ENCODE data around the gene DNAH6.

The DNAH6 gene

DNA sequence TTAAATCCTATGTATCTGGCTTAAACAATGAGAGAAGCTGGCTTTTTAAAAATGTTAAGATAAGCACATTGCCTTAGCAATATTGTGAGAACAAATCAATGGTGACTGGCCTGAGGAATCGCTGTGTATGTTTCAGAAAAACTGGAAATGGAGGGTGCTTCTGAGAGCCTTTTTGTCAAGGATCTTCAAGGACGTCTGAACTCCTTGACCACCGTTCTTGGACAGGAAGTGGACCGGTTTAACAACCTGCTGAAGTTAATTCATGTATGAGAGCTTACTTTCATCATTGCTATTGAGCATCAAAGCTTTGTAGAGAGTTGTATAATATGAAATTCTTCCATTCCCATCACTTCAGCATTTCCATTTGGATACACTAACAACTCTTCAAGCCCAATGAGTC lies 292.0 kb downstream of the DNAH6 start:
- no peak for DNase-seq

DNA sequence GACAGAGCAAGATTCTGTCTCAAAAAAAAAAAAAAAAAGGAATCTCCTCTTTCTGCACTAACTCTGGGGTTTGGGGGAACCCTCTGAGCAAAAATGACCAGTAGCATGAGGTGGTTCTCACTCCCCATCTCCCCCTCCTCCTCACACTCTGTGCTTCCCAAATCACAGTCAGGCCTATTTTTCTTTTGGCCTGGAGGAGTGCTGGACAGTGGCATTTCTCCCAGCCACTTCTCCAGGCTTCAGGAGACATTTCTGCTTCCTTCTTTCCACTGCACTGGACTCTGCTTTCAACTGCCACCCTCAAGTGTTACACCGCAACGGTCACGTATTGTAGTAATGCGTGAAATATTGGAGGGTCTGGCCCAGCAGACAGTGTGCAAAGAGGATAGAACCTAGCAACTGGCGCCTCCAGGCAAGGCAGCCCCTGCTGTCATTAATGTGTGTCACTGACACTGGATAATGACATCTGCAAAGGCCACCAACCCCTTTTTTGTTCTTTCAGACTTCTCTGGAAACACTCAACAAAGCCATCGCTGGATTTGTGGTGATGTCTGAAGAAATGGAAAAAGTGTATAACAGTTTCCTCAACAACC lies 295.6 kb downstream of the DNAH6 start:
- DNase-seq = no peak

DNA sequence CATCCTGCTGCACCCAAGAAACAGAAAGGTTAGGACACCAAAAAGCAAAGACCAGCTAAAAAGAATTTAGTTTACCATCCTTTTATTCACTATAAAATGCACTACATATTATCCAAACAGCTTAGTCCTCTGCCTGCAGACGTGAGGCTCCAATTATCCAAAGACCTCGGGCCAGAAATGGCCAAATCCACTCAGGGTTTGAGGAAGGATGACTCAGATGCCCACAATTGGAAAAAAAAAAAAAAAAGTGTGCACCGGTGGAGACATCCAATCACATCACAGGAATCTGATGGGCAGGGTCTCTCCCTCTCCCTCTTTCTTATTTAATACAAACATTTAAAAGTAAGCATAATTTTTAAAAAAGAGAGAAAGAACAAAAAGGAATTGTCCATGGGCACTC lies 298.8 kb downstream of the DNAH6 start:
- DNase-seq = no peak

DNA sequence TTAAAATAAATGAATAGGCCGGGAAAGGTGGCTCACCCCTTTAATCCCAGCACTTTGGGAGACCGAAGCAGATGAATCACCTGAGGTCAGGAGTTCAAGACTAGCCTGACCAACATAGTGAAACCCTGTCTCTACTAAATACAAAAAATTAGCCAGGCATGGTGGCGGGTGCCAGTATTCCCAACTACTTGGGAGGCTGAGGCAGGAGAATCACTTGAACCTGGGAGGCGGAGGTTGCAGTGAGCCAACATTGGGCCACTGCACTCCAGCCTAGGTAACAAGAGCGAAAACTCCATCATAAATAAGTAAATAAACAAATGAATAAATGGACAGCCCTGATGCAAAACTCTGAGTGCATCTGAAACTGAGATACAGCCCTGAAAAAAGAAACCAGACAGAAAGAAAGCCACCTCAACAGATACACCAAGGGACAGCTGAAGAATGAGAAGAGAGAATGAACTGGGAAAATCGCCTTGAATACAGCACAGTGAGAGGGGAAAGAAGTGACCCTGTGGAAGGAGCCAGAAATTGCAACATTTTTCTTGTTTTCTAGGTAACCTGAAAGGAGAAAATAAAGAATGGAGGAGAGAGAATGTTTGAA lies 300.2 kb downstream of the DNAH6 start:
- DNase-seq = no peak

DNA sequence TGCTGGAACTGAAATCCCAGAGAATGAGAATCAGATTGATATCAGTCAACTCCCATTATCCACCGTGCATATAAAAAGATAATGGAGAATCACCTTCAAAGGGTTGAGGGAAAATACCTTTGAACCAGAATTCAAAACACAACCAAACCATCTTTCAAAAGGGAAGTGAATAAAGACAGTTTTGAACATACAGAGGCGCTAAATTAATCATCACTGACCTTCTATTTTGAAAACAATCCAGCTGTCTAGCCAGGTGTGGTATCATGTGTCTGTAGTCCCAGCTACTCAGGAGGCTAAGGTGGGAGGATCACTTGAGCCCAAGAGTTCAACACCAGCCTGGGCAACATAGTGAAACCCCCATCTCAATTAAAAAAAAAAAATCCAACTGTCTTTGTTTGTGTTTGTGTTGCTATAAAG lies 300.9 kb downstream of the DNAH6 start:
- no peak for DNase-seq

DNA sequence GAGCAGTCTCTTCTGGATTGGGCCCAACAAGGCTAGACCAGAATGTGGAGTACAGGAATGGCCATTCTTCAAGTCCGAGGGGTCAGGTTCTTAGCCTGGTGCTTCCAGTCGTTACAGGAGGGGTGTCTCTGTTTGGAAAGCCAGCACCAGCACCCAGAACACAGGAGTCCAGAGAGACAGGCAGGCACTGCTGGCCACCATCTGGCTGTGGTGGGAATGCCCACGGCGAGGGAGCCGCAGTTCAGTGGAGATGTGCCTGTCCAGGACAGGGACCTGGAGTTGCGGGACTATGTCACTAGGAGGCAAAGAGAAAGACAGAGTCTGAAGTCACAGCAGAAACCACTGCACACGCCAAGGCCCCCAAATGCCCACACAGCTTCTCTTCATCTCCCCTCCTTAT lies 305.5 kb downstream of the DNAH6 start:
- no peak for DNase-seq

DNA sequence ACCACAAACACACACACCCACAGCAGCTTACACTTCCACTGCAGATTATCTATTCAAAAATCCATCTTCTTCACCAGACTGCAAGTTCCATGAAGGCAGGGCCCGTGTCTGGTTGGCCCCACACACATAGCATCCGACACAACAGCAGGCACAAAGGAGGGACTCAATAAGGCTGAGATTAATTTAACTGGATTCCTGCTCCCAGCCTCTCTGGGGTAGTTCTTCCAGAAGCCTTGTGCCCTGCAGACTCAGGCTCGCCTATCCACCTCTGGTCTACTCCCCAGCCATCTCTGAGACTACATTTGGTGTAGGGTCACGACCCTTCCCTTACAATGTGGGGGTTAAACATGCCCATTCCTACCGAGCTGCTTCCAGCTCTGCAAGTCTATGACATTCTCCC lies 306.9 kb downstream of the DNAH6 start:
- DNase-seq = no peak

DNA sequence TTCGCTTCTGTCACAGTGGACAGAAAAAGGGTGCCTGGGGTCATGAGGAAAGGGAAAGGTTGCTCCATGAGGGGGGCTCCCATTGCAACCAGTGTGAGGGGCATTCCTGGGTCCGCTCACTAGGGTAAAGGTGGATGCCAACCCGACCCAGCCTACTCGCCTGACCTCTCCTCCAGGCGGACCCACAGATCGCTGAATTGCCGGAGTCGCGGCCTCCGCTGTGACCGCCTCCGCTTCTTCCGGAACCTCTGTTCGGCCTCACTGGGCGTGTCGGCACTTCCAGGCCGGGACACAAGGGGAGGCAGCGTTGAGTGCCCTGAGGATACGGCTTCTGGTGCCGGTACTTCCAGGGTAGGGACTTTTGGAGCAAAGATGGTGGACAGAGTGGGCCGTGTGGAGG lies 307.5 kb downstream of the DNAH6 start:
- DNase-seq = no peak

DNA sequence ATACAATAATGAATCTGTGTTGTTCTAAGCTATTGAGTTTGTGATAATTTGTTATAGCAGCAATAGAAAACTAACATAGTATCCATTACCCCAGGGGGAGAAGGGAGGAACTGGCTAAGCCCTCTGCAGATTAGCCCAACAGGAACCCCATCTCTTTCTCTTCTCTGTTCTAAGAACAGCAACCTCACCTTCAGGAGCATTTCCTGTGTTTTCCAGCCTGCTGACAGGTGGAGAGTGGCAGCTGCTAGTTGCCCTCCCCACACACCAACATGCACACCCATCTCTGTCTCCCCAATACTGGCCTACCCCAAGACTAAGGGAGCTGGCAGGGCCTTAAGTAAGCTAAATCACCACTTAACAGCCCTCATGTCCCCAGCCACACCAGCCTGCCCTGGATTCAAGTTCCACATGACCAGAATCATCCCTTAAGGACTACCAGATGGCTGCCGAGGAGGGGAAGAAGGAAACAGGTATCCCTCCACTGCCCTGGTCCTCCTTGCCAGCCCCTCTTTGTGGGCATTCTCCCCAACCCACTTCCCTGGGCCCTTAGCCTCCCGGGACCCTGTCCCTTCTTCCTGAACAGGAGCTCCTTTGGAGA lies 311.8 kb downstream of the DNAH6 start:
- DNase-seq = no peak

DNA sequence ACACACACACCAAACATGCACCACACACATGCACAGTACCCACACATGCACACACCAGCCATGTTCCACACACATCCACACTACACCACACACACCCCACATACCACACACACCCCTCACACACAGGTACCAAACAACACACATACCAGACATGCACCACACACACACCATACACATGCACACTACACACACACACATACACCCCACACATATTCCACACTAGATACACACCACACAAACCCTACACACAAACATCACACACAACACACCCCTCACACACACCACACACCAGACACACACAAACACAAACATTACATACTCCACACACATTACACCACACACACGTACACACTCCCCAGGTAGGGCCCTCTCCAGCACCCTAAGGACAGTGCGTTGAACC lies 313.4 kb downstream of the DNAH6 start:
- DNase-seq = no peak

DNA sequence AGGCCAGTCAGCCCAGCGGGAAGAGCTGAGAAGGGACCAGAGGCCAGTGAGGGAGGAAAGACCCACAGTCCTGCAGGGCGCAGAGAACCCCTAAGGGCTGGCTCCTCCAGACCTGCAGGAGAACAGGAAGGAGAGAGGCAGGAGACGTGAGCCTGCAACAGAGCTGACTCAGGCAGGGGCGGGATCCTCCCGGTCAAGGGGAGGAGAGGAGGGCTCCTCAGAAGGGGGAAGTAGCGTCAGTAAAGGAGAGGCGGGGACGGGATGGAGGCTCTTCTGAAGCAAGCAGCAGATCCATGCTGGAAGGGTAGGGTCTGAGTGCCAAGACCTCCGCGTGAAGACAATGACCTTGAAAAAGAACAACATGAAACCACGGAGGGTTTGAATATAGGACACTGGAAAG lies 313.8 kb downstream of the DNAH6 start:
- no peak for DNase-seq

DNA sequence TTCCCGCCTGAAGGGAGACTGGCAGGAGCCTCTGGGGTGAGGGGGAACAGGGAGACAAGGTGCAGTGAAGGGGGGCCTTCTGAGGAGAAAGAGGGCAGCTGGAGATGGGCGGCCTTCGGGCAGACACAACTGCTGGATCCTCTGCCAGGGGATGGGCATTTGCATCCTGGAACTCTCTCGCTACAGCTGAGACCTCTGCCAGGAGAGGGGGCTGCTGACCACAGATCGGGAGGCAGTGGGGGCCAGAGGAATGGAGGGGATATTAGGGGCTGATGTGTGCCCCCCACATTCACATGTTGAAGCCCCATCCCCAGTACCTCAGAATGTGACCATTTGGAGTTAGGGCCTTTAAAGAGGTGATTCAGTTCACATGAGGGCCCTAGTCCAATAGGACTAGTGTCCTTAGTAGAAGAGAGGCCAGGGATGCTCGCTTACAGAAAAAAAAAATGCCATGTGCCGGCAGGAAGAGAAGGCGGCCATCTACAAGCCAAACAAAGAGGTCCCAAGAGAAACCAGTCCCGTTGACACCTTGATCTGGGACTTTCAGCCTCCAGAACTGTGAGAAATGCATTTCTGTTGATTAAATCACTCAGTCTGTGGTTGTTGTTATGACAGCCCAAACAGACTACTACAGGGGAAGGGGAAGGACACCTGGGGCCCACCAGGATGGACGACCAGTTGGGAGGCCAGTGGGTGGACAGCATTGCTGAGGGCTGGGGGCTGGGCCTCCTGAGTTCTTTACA lies 314.6 kb downstream of the DNAH6 start:
- DNase-seq = no peak

DNA sequence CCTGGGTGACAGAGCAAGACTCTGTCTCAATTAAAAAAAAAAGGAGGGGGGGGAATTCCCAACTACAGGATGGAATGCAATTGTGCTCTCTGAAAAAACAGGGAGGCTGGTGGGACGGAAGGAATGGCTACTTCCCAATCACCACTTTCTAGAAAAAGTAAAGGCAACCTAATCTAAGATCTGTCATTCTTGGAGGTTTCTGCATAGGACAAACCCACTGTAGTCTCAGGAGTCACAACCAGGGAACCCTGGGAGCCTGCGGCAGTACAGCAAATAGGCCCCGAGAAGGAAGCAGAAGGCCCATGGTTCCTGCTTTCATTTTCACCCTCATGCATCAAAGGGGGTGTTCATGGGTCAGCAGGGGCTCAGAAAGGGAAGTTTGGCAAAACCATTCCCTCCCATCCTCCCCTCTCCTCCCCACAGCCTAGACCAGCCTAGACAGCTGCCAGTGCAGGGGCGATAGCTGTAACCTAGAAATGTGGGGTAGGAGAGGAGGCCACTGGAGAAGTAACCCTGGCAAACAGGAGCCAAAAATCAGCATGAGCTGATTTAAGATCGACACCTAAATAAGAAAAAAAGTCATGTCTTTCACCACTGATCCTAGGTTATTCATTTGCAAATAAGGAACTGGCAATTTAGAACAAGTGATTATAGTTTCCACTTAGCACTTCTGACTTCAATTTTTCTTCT lies 316.6 kb downstream of the DNAH6 start:
- no peak for DNase-seq

DNA sequence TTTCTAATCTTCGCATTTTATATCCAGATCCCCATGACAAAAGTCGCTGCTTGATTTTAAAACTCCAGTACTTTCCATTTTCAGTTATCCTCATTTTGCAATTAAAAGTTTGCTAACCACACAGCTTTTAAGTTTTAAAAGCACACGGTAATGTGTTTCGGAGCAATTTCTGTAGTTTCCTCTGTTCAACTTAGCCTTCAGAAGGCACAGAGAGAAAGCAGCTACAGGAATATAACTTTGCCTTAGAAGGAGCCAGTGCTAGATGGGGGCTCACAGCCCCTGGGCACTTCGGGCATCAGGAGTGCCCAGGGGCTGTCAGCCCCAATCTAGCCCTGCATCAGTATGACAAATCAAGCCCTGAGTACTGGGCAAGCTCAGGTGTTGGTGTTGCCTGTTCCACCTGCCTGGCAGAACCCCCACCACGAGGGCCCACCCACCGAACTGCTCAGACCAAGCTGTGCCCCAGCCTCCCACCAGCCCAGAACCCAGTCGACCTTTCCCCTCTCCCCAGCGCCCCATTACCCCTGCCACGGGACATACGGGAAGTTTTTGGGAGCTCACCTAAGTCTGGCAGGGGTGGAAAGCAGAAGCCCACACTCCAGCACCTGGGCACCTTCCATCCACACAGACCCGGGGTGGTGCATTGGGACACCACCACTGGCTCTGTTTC lies 317.3 kb downstream of the DNAH6 start:
- no peak for DNase-seq

DNA sequence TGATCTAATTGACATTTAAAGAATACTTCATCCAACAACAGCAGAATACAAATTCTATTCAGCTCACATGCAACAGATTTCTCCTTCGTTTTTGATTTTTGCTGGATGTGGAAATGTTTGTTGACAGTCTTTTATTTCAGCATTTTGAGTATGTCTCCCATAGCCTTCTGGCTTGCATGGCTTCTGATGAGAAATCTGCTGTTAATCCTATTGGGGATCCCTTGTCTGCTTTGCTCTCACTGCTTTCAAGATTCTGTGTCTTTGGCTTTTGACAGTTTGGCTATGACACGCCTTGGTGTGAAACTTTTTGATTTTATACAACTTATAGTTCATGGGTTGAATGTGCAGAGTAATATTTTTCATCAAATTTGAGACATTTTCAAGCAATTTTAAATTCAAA lies 319.9 kb downstream of the DNAH6 start:
- no peak for DNase-seq

DNA sequence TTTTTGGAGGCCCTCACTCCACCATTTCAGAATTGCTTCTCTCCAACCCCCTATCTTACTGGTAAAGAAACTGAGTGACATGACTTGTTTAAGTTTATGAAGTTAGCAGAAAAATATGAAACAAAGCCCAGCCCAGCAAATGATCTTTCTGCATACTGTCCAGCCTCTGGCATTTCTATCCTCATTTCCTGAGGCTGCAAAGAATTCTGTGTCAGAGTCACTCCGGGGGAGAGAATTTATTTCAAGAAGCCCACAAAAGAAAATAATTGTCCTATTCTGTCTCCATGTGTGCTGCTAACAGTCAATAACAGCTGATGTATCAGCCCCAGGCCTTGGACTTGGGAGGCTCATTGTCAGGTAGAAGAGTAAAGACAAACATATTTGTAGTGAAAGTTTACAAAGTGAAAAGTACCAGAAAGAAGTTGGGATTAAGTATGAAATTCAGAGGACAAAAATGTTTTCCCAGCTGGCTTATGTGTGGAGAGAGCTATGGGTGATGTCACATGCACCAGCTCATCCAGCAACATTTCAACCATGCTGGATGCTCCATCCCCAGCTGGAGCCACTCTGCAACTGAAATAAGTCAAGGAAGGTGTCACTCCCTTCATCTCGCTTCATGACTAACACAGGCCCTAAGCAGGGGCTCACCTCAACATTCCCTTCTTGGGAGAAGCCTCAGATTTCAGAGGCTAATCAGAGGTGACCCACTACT lies 322.3 kb downstream of the DNAH6 start:
- DNase-seq = no peak

DNA sequence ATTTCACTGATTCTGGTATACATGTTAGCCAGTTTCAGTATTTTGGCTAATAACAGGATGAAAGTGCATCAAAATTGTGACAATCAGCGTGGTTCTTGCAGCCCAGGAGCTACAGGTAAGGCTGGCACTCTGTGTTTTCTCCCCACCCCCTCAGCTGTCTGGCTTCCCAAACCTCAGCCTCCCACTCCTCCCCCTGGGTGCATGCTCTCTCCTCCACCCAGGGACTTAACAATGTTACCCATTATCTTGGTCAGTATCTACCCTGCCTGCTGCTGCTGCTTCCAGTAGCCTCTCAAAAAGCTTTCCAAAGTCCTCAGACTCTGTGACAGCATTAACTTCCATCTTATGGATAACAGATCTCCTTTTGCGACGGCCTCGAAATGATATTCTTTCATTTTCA lies 323.6 kb downstream of the DNAH6 start:
- DNase-seq = no peak

DNA sequence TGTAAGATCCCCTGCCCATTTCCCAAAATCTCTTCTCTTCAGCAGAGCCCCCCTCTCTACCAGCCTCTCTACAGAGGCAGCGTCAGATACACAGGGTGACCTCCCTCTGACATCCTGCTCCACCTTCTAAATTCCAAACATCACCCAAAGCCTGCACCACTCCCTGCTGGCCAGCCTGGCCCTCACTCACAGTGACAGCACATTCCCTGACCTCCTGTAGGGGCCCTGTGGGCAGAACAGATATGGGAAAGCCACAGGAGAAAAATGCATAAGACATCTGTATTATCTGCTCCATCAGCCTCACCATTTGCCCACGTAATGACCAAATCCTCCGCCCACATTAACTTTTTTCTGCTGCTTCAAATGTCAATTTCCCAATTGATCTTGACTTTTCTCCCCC lies 324.0 kb downstream of the DNAH6 start:
- DNase-seq = no peak

DNA sequence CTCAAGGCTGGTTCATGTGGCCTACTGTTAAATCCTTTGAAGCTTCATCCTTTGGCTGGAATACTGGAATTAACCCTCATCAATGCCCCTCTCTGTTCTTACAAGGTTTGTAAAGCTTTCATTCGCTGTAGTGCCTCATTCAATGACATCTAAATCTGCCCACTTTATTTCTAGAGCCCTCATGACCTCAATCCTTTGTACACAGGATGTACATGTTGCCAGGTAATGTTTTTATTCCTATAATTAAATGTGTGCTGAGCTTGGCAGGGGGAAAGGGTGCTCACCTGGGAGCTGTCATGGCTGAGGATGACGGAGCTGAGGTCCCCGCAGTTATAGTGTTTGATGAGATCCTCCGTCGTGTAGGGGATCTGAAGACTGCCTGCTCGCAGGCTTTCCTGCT lies 325.3 kb downstream of the DNAH6 start:
- DNase-seq = no peak

DNA sequence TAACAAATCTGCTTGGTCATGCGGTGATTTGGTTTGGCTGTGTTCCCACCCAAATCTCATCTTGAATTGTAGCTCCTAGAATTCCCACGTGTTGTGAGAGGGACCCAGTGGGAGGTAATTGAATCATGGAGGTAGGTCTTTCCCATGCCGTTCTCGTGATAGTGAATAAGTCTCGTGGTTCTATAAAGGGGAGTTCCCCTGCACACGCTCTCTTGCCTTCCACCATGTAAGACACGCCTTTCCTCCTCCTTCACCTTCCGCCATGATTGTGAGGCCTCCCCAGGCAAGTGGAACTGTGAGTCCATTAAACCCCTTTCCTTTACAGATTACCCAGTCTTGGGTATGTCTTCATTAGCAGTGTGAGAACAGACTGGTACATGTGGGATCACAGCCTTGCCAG lies 327.8 kb downstream of the DNAH6 start:
- DNase-seq = no peak

DNA sequence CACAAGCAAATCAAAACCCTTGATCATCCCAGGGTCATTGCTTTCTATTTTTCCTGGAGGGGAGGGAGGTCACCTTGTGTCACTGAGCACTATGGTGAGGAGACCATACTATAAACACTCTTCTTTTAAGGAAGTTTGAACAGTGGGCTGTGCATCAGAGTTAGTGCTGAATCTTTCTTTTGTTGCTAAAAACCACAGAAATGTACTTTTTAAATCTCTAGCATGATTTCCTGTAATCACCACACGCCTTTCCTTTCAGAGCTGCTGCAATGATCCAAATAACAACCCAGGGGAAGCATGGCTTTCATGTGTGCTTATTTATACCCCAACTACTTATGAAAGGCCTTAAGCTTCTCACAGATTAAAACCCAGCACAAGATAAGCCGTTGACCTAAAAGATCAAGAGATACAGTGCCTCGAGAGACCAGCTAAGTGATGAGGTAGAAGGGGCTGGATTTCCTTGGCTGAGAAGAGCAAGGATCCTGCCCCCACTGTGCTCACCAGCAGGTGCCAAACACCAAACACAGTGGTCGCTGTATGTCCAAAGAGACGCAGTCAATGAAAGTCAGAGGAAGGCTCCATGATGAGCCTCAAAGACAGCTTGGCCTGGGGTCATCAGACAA lies 329.9 kb downstream of the DNAH6 start:
- DNase-seq = no peak

DNA sequence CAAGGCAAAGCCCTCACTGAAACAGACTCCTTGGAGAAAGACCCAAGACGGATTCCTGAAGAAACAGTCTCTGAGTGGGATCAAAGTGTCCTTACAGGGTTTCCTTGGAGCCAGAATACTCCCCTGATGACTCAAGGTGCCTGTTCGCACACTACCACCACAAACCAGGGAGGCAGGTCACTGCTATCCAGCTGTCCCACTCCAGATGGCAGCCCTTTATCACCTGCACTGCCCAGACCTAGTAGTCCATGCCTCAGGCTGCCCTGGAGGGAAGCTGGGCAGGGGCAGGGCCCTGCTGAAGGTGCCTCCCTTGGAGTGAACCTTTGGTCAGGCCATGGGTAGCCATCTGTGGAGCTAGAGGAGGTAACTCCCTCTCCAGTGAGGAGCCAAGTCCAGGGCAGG lies 330.4 kb downstream of the DNAH6 start:
- no peak for DNase-seq

Measured in NCI-H2171 (cell line).